ENCODE data around the gene FADS6. TPM values are rescaled to one million over a fixed set of nuclear protein-coding genes. Genes with fewer than 3 reads are reported as not detected.

The FADS6 gene
- total and polyA plus RNA-seq, 2 of the 13 experiments (the other 11 are each of a cell fraction or from before 2014, with no cell fraction given), result 0.11 TPM

DNA sequence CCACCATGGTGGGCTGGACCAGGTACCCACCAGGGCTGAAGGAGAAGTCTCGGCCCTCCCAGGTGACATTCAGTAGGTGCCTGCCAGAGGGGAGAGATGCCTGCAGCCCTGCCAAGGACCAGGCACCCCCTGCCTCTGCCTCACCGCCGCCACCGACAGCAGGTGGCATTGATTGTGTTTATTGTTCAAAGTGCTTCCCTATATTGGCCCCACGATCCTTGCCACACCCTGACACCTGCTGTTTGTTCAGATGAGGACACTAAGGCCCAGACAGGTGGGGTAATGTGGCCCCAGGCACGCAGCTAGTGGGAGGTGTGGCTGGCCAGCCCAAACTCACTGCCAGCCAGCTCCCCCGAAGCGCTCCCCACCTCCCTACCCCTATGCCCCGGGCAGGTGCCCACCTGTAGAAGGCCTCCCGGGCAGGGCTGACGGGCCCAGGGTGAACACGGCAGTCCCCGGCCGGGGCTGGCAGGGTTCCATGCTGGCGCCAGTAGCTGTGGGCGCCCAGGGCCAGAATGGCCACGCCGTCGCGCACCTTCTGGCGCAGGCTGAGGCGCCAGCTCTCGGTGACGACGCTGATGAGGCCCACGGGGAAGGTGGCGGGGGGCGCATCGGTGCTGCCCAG, 41.7 kb downstream of the FADS6 start:
- ChIA-PET POLR2A (interaction anchor here (0.6 to 2.3 kb wide), 9 partner anchors 9 to 115 kb away, joined by 3 to 22 read pairs (median 3); partner anchors contain the start of genes FDXR, NAT9 and RAB37), CTCF (ENCODE audit: low intra/inter-chr PET ratio, low total read pairs) (no interaction called here)
- no peaks in the 10 kb centered on the region; the same call in 1 of the 2 replicates for H4K20me1 ChIP-seq (ENCODE audit: insufficient read depth, low read length)
- ATAC-seq (no peak), FAIRE-seq (no peak), DNase-seq (ENCODE audit: low spot score) (no peak)
- no peak overlapping the region for H2AFZ ChIP-seq (ENCODE audit: low read length)
- H3K27ac ChIP-seq (ENCODE audit: extremely low read length, insufficient read depth, low read length), result no peak overlapping the region
- H3K27me3 ChIP-seq (ENCODE audit: control insufficient read depth in 1 of 2, insufficient read depth in 2 of 2, low read length in 2 of 2), result peaks cover 10 to 86% of the 10 kb centered on the region in 2 experiments
- H3K9me3 ChIP-seq (ENCODE audit: low read length), result no peaks in the 10 kb centered on the region
- peaks cover 9% of the 10 kb centered on the region for H3K4me1 ChIP-seq (ENCODE audit: insufficient read depth, low read length)
- H3K79me2 ChIP-seq (ENCODE audit: insufficient read depth, low read length), result no peaks in the 10 kb centered on the region
- 59% methylated on average over 13 of the region's 29 CpGs for WGBS (ENCODE audit: low lambda C conversion rate)
- H3K9ac ChIP-seq (ENCODE audit: insufficient read depth, low read depth, low read length), result no peak overlapping the region
- no peak for TF ChIP-seq ZNF331 (CRISPR knock-in tag; IDR thresholded peaks at IDR 0.05)
- TF ChIP-seq HIVEP1 (CRISPR knock-in tag; IDR thresholded peaks at IDR 0.05), result no peak
- no peak for TF ChIP-seq SOX5 (CRISPR knock-in tag; IDR thresholded peaks at IDR 0.05; ENCODE audit: borderline replicate concordance)
- TF ChIP-seq SCMH1 (CRISPR knock-in tag; IDR thresholded peaks at IDR 0.05; ENCODE audit: borderline replicate concordance), result no peak
- 0 out of 2 replicates have a peak, but pooled peaks have one; percentile 6 for TF ChIP-seq ZSCAN31 (CRISPR knock-in tag; IDR thresholded peaks at IDR 0.05; ENCODE audit: low read depth)
- TF ChIP-seq THRA (CRISPR knock-in tag; IDR thresholded peaks at IDR 0.05; ENCODE audit: borderline replicate concordance), result no peak
- TF ChIP-seq DMAP1 (CRISPR knock-in tag; IDR thresholded peaks at IDR 0.05), result no peak
- intact Hi-C loops (cut with micrococcal nuclease; ENCODE audit: unreplicated experiment), result loop anchor here (1.0 kb wide), 1 partner anchor 34 kb away; no protein-coding TSS in a partner anchor
- in situ Hi-C loops (cut with HindIII; ENCODE audit: extremely low pct_ligation_motif_present, low pct_unique_long_range_greater_than_20kb), result no loop called here
- no peak overlapping the region for H3K4me3 ChIP-seq (replicated peaks in 1 of 3; ENCODE audit: insufficient read depth in 1 of 3, low read depth in 2 of 3, low read length in 3 of 3)
- 0 out of 2 replicates have a peak overlapping the region, but pooled peaks have one; percentile 34 for H3K4me2 ChIP-seq (ENCODE audit: low read depth, low read length)
- no TSS peak for BruUV-seq (replicated peaks)
- H3K36me3 ChIP-seq (replicated peaks in 1 of 2; ENCODE audit: control insufficient read depth in 1 of 2, insufficient read depth in 2 of 2, low read length in 2 of 2), result no peaks in the 10 kb centered on the region

- Histone ChIP-seq H3K4me2 (ENCODE audit: low read depth, low read length) (no peak overlapping the region), H3K79me2 (ENCODE audit: insufficient read depth, low read length) (no peaks in the 10 kb centered on the region), H3K27me3 (ENCODE audit: control insufficient read depth in 1 of 2, insufficient read depth in 2 of 2, low read length in 2 of 2) (peaks cover 9 to 87% of the 10 kb centered on the region in 2 experiments), H3K9me3 (ENCODE audit: low read length) (no peaks in the 10 kb centered on the region), H2AFZ (ENCODE audit: low read length) (no peak overlapping the region), H4K20me1 (ENCODE audit: insufficient read depth, low read length) (no peaks in the 10 kb centered on the region; the same call in 1 of the 2 replicates), H3K4me3 (replicated peaks in 1 of 3; ENCODE audit: insufficient read depth in 1 of 3, low read depth in 2 of 3, low read length in 3 of 3) (no peak overlapping the region), H3K9ac (ENCODE audit: insufficient read depth, low read depth, low read length) (no peak overlapping the region), H3K36me3 (replicated peaks in 1 of 2; ENCODE audit: control insufficient read depth in 1 of 2, insufficient read depth in 2 of 2, low read length in 2 of 2) (no peaks in the 10 kb centered on the region), H3K27ac (ENCODE audit: extremely low read length, insufficient read depth, low read length) (no peak overlapping the region), H3K4me1 (ENCODE audit: insufficient read depth, low read length) (peaks cover 9% of the 10 kb centered on the region)
- in situ Hi-C loops (cut with HindIII; ENCODE audit: extremely low pct_ligation_motif_present, low pct_unique_long_range_greater_than_20kb) (no loop called here), intact Hi-C loops (cut with micrococcal nuclease; ENCODE audit: unreplicated experiment) (no loop called here)
- no peak for FAIRE-seq
- CTCF ChIA-PET (ENCODE audit: low intra/inter-chr PET ratio, low total read pairs), result no interaction called here
- no TSS peak for BruUV-seq (replicated peaks)
- POLR2A ChIA-PET, result no interaction called here
- WGBS (ENCODE audit: low lambda C conversion rate), result 14% methylated on average over 3 of the region's 3 CpGs
- no peak for DNase-seq (ENCODE audit: low spot score)
- ATAC-seq, result no peak
- TF ChIP-seq ZNF672 (CRISPR knock-in tag; IDR thresholded peaks at IDR 0.05), result no peak
- no peak for TF ChIP-seq BORCS8-MEF2B (CRISPR knock-in tag; IDR thresholded peaks at IDR 0.05)
- TF ChIP-seq ZMAT5 (CRISPR knock-in tag; IDR thresholded peaks at IDR 0.05; ENCODE audit: borderline replicate concordance, low read depth), result no peak
- TF ChIP-seq DNMT3B (CRISPR knock-in tag; conservative IDR thresholded peaks at IDR 0.05), result no peak
- TF ChIP-seq KDM5A (IDR thresholded peaks at IDR 0.05; ENCODE audit: borderline replicate concordance, low read length), result no peak
- TF ChIP-seq ZNF230 (CRISPR knock-in tag; IDR thresholded peaks at IDR 0.05), result no peak
- no peak for TF ChIP-seq ZNF224 (CRISPR knock-in tag; IDR thresholded peaks at IDR 0.05)
- TF ChIP-seq SKI (IDR thresholded peaks at IDR 0.05; ENCODE audit: partially characterized antibody), result no peak
- TF ChIP-seq ZNF329 (CRISPR knock-in tag; IDR thresholded peaks at IDR 0.05; ENCODE audit: low read depth), result no peak
- TF ChIP-seq ZNF451 (CRISPR knock-in tag; IDR thresholded peaks at IDR 0.05), result no peak
- no peak for TF ChIP-seq NFE2 (CRISPR knock-in tag; IDR thresholded peaks at IDR 0.05)
Measured at GRCh38 chr17:74850914-74851313, 42.5 kb downstream of the FADS6 start.
